Measurements from ENCODE around the gene APLP2.
"Not testable (repeated sequence)": the region's sequence is repeated elsewhere in the genome, so short reads cannot be mapped to it uniquely, and the experiment has no call there.

Gene APLP2

DNA sequence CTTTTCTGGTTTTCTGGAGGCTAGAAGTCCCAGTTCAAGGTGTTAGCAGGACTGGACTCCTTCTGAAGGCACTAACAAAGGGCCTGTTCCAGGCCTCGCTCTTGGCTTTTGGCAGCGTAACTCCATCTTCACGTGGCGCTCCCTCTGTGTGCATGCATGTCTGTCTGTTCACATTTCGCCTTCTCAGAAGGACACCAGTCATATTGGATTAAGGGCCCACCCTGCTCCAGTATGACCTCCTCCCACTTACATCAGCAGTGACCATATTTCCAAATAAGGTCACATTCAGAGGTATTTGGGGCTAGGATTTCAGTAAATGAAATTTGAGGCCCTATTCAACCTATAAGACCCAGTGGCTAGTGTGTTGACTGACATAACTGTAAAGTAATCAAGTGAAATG, 20.0 kb downstream of the APLP2 start:
- no peak for DNase-seq

- not testable (repeated sequence) for DNase-seq
These were observed 20.8 kb downstream of the APLP2 start for GRCh38 chr11:130090517-130090916.

GRCh38 chr11:130091169-130091568, 21.5 kb downstream of the APLP2 start:
- DNase-seq = not testable (repeated sequence)

DNA sequence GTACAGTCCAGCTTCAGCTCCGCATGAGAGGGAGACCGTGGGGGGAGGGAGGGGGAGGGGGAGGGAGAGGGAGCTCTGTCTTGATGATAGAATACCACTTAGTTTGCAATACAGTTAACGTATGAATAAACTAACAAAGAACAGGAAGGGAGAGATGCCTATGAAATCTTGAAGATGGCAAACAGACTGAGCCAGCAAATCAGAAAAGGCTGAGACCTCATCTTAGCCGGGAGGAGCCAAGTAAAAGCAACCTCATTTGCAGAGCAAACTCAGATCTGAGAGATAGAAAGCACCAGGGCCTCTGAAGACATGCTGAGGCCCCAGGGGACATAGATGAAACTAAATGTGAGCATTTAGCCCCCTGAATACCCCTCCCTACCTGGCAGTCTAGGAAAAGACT, 23.0 kb downstream of the APLP2 start:
- DNase-seq = no peak

DNA sequence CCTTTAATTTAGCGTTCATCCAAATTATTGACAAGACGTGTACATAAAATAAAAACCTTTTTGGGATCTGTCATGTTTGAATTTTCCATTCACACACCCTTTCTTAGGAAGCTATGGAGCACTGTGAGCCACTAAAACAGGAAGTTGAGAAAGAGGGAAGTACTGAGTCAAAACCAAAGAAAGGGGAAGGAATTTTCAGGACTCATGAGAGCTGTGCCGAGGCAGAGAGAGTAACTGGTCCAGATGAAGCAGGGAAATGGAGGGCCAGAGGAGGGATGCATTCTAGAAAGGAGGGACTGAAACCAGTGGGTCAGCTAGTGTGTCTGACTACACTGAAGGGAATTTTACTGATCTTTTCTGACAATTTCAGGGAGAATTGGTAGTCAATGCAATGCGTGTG, 24.9 kb downstream of the APLP2 start:
- no peak for DNase-seq

DNA sequence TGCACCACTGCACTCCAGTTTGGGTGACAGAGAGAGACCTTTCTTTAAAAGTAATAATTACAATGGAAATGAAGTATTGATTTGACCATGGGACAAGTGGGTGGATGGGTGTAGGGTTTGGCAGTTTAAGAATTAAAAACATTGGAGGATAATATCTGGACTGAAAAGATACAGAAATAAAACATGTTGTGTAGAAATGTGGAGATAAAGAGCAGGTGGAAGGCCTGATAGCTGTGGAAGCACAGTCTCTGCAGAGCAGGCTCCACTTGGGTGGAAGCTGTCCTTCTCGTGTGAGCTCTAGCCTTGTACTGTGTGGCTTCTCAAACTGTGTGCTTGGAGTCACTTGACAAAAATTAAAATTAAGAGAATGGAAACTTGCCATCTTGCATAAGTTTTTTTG, 25.6 kb downstream of the APLP2 start:
- no peak for DNase-seq

GRCh38 chr11:130096042-130096441, 26.3 kb downstream of the APLP2 start:
- DNase-seq = no peak

- DNase-seq = no peak
These were observed 27.1 kb downstream of the APLP2 start for GRCh38 chr11:130096823-130097222.

DNA sequence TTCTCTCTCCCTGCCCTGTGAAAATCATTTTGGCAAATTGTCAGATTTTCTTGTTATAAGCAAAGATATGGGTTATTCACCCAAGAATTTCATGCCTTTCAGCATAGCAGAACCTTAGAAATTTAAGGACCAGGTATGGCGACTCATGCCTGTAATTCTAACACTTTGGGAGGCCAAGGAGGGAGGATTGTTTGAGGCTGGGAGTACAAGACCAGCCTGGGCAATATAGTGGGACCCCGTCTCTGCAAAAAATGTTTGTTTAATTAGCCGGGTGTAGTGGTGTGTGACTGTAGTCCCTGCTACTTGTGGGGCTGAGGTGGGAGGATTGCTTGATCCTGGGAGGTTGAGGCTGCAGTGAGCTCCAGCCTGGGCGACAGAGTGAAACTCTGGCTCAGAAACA, 27.6 kb downstream of the APLP2 start:
- no peak for DNase-seq

GRCh38 chr11:130099356-130099755, 29.7 kb downstream of the APLP2 start:
- DNase-seq = no peak

DNA sequence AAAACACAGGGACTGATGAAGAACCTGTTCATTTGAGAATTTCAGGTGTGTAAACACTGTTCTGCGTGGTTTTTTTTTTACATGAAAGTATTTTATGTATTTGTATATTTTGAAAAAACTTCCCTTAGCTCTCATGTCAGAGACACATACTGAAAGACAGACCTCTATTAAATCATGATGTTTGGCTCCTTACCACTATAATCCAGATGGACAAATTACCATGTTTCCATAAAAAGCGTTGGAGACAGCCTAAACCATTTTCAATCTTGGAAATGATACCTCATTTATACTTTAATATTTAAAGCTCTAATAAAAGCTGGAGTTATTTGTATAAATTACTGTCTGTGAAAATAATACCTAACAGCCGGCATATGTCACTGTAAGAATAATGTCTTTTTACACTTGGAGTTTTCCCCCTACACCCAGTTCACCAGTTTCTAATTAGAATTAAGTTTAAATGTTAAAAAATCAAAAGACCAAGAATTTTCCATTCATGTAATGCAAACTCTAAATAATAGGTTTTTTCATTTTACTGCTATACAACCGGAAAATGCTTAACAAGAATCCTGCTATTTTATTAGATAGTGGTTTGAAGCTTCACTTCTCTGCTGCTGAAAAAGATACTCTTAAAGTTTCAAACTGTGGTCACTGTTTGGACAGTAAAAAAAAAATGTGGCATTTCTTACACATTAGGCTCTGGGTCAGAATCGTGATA, 30.8 kb downstream of the APLP2 start:
- no peak for DNase-seq

GRCh38 chr11:130101661-130102060, 32.0 kb downstream of the APLP2 start:
- no peak for DNase-seq

DNA sequence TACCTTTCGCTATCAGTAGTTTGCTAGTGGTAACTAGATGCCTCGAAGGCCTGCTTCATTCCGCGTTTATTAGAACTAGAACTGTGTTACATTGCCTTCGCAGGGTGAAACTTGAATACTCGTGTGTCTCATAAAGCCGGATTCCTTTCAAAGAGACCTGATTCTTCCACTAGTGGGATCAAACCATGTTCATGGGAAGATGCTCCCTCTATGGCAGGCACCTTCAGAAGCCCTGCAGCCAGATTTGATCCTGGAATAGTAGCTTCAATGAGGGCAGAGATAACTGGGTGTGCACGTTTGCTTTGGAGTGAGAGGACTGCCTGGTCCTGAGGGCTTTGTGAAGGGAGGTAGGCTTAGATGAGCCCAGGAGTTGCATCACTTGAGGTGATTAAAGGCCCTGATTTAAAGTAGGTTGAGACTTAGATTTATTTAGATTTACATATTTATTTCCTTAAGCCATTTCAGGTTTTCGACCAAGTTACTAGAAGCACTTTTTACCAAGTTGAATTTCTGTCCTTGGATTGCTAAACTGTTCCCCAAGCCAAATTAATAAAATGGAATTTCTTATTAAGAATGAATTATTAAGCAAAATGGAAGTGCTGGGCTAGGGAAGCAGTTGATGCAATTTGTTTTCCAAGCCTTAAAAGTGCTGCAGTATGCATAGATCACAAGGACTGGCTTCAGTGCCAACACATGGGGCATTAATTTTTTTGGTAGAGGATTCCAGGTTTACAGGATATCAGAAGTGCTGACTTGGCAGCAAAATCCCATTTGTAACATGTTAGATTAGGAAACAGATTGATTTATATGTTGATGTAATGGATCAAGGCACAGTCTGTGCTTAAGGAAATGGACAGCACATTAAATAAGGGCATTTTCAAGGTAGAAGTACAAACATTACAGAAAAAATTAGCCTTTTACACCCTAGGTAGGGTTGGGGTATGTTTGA, 32.9 kb downstream of the APLP2 start:
- DNase-seq = no peak

DNA sequence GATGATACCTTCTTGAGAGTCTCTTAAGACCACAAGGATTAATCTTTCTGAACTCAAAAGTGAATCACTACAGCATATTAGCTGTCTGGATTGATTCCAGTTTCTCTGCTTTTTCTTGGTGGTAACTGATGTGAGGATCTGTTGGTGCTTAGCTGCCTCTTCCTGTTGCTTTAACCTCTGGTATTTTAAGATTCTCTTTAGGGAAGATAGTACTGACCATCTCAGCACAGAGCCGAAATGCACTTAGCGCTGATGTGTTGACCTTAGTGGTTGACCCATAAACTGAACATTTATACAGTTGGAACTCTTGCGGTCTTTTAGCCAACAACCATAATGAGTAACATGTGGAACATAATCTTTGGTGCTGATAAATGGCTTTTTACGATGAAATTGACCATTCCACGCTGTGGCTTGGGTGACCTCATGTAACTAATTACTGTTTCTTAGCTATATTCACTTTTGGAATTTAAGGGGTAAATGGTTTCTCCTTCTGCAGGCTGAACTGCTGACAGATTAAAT, 33.7 kb downstream of the APLP2 start:
- no peak for DNase-seq

DNA sequence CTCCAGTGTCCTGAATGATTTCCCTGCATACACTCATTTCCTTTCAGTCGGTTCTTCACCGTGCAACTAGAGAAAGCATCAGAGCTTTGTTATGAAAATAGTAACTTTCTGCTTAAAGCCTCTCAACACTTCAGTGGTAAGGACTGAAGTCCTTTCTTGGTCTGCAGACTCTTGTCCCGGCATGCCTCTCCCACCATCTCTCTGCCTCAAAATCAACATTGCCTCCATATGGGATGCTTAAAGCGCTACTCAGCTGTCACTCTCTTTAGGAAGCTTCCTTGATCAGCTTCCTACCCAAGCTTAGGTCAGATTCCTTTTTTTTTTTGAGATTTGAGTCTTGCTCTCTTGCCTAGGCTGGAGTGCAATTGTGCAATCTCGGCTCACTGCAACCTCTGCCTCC, 36.7 kb downstream of the APLP2 start:
- no peak for DNase-seq

DNA sequence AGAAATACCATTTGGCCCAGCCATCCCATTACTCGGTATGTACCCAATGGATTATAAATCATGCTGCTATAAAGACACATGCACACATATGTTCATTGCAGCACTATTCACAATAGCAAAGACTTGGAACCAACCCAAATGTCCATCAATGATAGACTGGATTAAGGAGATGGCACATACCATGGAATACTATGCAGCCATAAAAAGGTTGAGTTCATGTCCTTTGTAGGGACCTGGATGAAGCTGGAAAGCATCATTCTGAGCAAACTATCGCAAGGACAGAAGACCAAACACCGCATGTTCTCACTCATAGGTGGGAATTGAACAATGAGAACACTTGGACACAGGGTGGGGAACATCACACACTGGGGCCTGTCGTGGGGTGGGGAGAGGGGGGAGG, 39.0 kb downstream of the APLP2 start:
- DNase-seq = not testable (repeated sequence)

- no peak for DNase-seq
These were observed 39.7 kb downstream of the APLP2 start for GRCh38 chr11:130109386-130109785.

DNA sequence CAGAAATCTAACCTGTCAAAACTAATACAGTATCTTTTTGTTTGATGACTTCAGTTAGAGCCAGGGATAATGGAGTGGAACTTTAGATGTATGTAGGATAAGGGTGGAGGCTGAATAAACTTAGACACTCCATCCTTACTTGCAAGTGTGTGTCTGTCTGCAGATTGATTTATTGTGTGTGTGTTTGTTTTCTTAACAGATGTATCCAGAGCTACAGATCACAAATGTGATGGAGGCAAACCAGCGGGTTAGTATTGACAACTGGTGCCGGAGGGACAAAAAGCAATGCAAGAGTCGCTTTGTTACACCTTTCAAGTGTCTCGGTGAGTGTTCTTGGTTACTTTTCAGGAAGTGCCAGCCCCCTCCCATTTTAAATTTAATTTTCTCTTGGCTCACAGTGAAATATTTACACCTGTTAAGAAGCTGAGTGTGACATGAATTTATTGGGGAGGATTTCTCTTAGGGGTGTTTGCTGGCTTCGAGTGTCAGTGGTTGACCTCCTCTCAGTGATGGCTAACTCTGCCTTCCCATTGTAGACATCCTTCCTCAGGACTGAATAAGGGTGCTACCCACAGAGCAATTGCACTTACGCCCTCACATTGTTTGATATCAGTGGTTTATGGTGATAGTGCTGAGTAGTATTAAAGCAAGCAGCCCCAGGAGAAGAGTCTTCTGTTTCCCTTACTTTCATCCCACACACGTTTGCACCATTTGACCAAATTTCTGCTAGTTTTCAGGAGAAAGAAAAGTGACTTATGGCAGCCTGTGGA, 40.8 kb downstream of the APLP2 start:
- no peak for DNase-seq

DNA sequence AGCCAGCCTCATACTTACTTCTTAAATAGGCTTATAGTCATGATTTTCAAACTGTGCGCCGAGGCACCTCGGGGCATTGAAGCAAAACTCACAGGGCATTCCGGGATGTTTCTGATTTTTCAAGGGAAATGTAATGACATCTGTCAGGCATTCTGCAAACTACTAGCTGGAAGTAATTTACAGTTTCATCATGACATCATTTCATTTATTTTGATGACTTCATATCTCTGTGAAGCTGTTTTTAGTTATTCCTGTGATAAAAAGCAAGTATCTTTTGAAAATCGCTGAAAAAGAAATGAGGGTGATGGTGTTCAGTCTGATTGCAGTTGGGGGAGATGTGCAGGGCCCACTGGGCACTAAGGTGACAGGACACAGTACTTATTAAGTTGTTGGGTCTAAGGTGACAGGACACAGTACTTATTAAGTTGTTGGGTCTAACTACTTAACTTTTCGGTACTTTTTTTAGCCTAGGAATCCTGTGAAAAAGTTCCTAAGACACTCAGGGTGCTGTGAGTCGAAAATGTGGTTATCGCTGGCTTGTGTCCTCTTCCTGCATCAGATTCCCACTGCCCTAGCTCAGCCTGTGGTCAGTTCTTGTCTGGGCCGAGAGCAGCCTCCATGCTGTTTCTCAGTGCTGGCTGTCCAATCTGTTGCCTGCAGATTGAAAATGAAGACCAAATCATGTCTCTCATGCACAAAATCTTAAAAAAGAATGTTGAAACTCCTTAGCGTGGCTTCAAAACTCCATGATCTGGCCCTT, 42.6 kb downstream of the APLP2 start:
- no peak for DNase-seq

GRCh38 chr11:130114281-130114680, 44.6 kb downstream of the APLP2 start:
- DNase-seq = no peak

GRCh38 chr11:130114726-130115125, 45.0 kb downstream of the APLP2 start:
- no peak for DNase-seq
